ENCODE results near the gene ADAT3.

The ADAT3 gene

GRCh38 chr19:1917146-1917545 lies 11.9 kb downstream of the ADAT3 start:
- no peak for DNase-seq

GRCh38 chr19:1917926-1918325 lies 12.7 kb downstream of the ADAT3 start:
- DNase-seq: no peak

GRCh38 chr19:1918975-1919374 lies 13.8 kb downstream of the ADAT3 start:
- DNase-seq: no peak

GRCh38 chr19:1920644-1921043 lies 15.4 kb downstream of the ADAT3 start:
- no peak for DNase-seq

GRCh38 chr19:1921326-1921725 lies 16.1 kb downstream of the ADAT3 start:
- DNase-seq: no peak

GRCh38 chr19:1921825-1922224 lies 16.6 kb downstream of the ADAT3 start:
- DNase-seq: no peak

- DNase-seq: no peak
Observed at GRCh38 chr19:1922803-1923202, 17.6 kb downstream of the ADAT3 start.

GRCh38 chr19:1923319-1923718 lies 18.1 kb downstream of the ADAT3 start:
- DNase-seq: peak; percentile 51 to 62

GRCh38 chr19:1924320-1924961 lies 19.2 kb downstream of the ADAT3 start:
- DNase-seq: no peak

- no peak for DNase-seq
Observed at GRCh38 chr19:1925544-1925943, 20.3 kb downstream of the ADAT3 start.

GRCh38 chr19:1929021-1929742 lies 24.0 kb downstream of the ADAT3 start:
- peak; percentile 83 to 85 for DNase-seq

- DNase-seq: no peak
Observed at GRCh38 chr19:1931445-1931844, 26.2 kb downstream of the ADAT3 start.

- DNase-seq: no peak
Observed at GRCh38 chr19:1932395-1932794, 27.2 kb downstream of the ADAT3 start.

- DNase-seq: no peak
Observed at GRCh38 chr19:1933244-1933643, 28.0 kb downstream of the ADAT3 start.

- no peak for DNase-seq
Observed at GRCh38 chr19:1933942-1934341, 28.7 kb downstream of the ADAT3 start.

- DNase-seq: peak in 1 of 2 experiments; percentile 22
Observed at GRCh38 chr19:1935484-1936208, 30.4 kb downstream of the ADAT3 start.

GRCh38 chr19:1936430-1936829 lies 31.2 kb downstream of the ADAT3 start:
- no peak for DNase-seq

GRCh38 chr19:1936916-1937610 lies 31.9 kb downstream of the ADAT3 start:
- no peak for DNase-seq

- DNase-seq: no peak
Observed at GRCh38 chr19:1938071-1938470, 32.9 kb downstream of the ADAT3 start.

- DNase-seq: peak in 1 of 2 experiments; percentile 16
Observed at GRCh38 chr19:1941146-1942077, 36.2 kb downstream of the ADAT3 start, which contains the start of gene CSNK1G2. CSNK1G2 (plus strand) TSS chr19:1941172; CDS start chr19:1969773, 28,601 bp downstream.

- peak; percentile 80 to 84 for DNase-seq
Observed at GRCh38 chr19:1942078-1942933, 37.1 kb downstream of the ADAT3 start.

All from activated CD4-positive, alpha-beta T cell treated with anti-CD3 and anti-CD28 coated beads, Interleukin-2, amount 50 U/mL, for 48 hours (primary cell).